ENCODE measurements around the gene GRXCR2.

GRCh38 chr5:145812877-145813276 is 59.9 kb downstream of the GRXCR2 start:
- no peak for TF ChIP-seq ZBTB21 (tag by site-specific recombination; IDR thresholded peaks at IDR 0.05)
- no peak for TF ChIP-seq REST (tag by site-specific recombination; IDR thresholded peaks at IDR 0.05)
- no peak for TF ChIP-seq CTCF (tag by site-specific recombination; IDR thresholded peaks at IDR 0.05)

Data from HEK293 (cell line).